ENCODE data around the gene RBM3.

- TF ChIP-seq RAD21 (IDR thresholded peaks at IDR 0.05; ENCODE audit: low read length) (no peak), CTCF (conservative IDR thresholded peaks at IDR 0.05; ENCODE audit: low read depth, low read length) (no peak), CEBPB (IDR thresholded peaks at IDR 0.05; ENCODE audit: low read depth, low read length) (no peak), FOS (IDR thresholded peaks at IDR 0.05; ENCODE audit: low read depth, low read length) (no peak), POLR2A (IDR thresholded peaks at IDR 0.05; ENCODE audit: low read depth, low read length) (no peak), SMC3 (IDR thresholded peaks at IDR 0.05; ENCODE audit: low read depth, low read length) (no peak), CHD1 (IDR thresholded peaks at IDR 0.05; ENCODE audit: low read depth, low read length) (no peak), MAZ (IDR thresholded peaks at IDR 0.05; ENCODE audit: borderline replicate concordance, low read depth, low read length) (no peak), BHLHE40 (IDR thresholded peaks at IDR 0.05; ENCODE audit: low read depth, low read length) (no peak), RCOR1 (IDR thresholded peaks at IDR 0.05; ENCODE audit: insufficient replicate concordance, low read length) (no peak), MAFK (IDR thresholded peaks at IDR 0.05; ENCODE audit: low read depth, low read length) (no peak), USF2 (IDR thresholded peaks at IDR 0.05; ENCODE audit: low read depth, low read length) (no peak), MXI1 (IDR thresholded peaks at IDR 0.05; ENCODE audit: borderline replicate concordance, low read depth, low read length) (no peak), RFX5 (IDR thresholded peaks at IDR 0.05; ENCODE audit: low read depth, low read length) (no peak)
Observed at GRCh38 chrX:48575642-48576041, 1.4 kb downstream of the RBM3 start.

Measured in IMR-90 (cell line).